ENCODE results near the gene MIER2.

GRCh38 chr19:340620-341385 is 3.8 kb downstream of the MIER2 start:
- TF ChIP-seq POLR2A (IDR thresholded peaks at IDR 0.05) = no peak
- no peak for TF ChIP-seq CTCF (IDR thresholded peaks at IDR 0.05)
- TF ChIP-seq POLR2AphosphoS5 (IDR thresholded peaks at IDR 0.05) = no peak
- TF ChIP-seq EP300 (IDR thresholded peaks at IDR 0.05) = no peak

Measured in stomach (tissue), 4 donors.